ENCODE results near the gene FUNDC1.

The FUNDC1 gene

GRCh38 chrX:44474410-44474809 lies 68.2 kb downstream of the FUNDC1 start:
- FAIRE-seq, result no peak
